Measurements from ENCODE around the gene C20orf141.

DNA sequence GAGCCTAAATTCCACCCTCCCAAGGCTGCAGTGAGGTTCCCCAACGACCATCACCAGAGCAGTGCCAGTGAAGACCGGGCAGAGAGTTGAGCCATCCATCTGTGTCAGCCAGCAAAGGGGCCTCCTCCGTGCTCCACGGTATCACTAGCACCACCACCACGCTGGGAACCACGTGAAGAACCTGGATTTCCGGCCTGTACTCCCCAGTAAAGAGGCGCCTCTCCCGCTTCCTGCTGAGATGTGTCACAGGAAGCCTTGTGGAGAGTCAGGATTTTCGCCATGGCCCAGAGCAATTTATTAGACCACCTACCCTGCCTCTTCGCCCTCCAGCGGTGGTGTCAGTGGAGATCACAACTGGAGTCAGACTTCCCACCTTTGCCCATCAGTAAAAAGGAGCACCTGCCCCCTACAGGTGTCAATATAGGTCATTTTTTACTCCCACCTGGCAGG lies 43.1 kb upstream of the C20orf141 start:
- TF ChIP-seq, protein P1, sequence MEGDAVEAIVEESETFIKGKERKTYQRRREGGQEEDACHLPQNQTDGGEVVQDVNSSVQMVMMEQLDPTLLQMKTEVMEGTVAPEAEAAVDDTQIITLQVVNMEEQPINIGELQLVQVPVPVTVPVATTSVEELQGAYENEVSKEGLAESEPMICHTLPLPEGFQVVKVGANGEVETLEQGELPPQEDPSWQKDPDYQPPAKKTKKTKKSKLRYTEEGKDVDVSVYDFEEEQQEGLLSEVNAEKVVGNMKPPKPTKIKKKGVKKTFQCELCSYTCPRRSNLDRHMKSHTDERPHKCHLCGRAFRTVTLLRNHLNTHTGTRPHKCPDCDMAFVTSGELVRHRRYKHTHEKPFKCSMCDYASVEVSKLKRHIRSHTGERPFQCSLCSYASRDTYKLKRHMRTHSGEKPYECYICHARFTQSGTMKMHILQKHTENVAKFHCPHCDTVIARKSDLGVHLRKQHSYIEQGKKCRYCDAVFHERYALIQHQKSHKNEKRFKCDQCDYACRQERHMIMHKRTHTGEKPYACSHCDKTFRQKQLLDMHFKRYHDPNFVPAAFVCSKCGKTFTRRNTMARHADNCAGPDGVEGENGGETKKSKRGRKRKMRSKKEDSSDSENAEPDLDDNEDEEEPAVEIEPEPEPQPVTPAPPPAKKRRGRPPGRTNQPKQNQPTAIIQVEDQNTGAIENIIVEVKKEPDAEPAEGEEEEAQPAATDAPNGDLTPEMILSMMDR (conservative IDR thresholded peaks at IDR 0.05; ENCODE audit: low read depth, low read length), result no peak
- TF ChIP-seq EZH2 (IDR thresholded peaks at IDR 0.05; ENCODE audit: borderline replicate concordance, low read depth, low read length, poor library complexity, severe bottlenecking), result no peak

Measured in A673 (cell line).